ENCODE results near the gene EPHB6. TPM values are rescaled to one million over a fixed set of nuclear protein-coding genes. Genes with fewer than 3 reads are reported as not detected.
A peak's percentile ranks its signal among the peaks of the same experiment; 100 is the strongest.

Gene EPHB6
- 0.10 and 0.14 TPM in 2 replicates for total RNA-seq (2014; rRNA removed; shearing (Covaris generic))

GRCh38 chr7:142854372-142855113, at the start of gene EPHB6:
Gene EPHB6, plus strand, starts transcription at chr7:142855076. Its CDS starts 8,152 bp downstream, at chr7:142863228.
- no peaks in the 10 kb centered on the region for H3K9me3 ChIP-seq (replicated peaks)

GRCh38 chr7:142805350-142806021, 49.4 kb upstream of the EPHB6 start:
- DNase-seq, result no peak
- no peaks in the 10 kb centered on the region for H3K9me3 ChIP-seq (replicated peaks)
- H3K4me3 ChIP-seq, result no peak overlapping the region
- H3K36me3 ChIP-seq, result no peaks in the 10 kb centered on the region
- H3K27me3 ChIP-seq, result 0 out of 2 replicates have a peak, but pooled peaks cover 4% of the 10 kb centered on the region
- no peaks in the 10 kb centered on the region for H3K4me1 ChIP-seq
- H3K27ac ChIP-seq, result no peak overlapping the region

More at GRCh38 chr7:142854372-142855113, at the start of gene EPHB6:
- H3K4me1 ChIP-seq, result no peaks in the 10 kb centered on the region
- H3K27ac ChIP-seq, result no peak within 1 kb of the TSS
- H3K4me3 ChIP-seq, result peak within 1 kb of the TSS; percentile 62
- no peaks in the 10 kb centered on the region for H3K36me3 ChIP-seq
- DNase-seq, result peak; percentile 48 to 59
- H3K27me3 ChIP-seq, result peaks cover 21% of the 10 kb centered on the region

GRCh38 chr7:142806022-142806356, 48.9 kb upstream of the EPHB6 start:
- Histone ChIP-seq H3K27me3 (0 out of 2 replicates have a peak, but pooled peaks cover 4% of the 10 kb centered on the region), H3K4me1 (no peaks in the 10 kb centered on the region), H3K27ac (no peak overlapping the region), H3K9me3 (replicated peaks) (no peaks in the 10 kb centered on the region), H3K4me3 (no peak overlapping the region), H3K36me3 (no peaks in the 10 kb centered on the region)
- DNase-seq, result no peak

- no peaks in the 10 kb centered on the region for H3K9me3 ChIP-seq (replicated peaks)
- H3K27ac ChIP-seq, result no peak overlapping the region
- H3K27me3 ChIP-seq, result 0 out of 2 replicates have a peak, but pooled peaks cover 4% of the 10 kb centered on the region
- no peak for DNase-seq
- H3K4me3 ChIP-seq, result no peak overlapping the region
- H3K36me3 ChIP-seq, result no peaks in the 10 kb centered on the region
- no peaks in the 10 kb centered on the region for H3K4me1 ChIP-seq
These were observed 47.9 kb upstream of the EPHB6 start for GRCh38 chr7:142806957-142807356.

GRCh38 chr7:142807855-142808460, 46.9 kb upstream of the EPHB6 start:
- Histone ChIP-seq H3K4me3 (no peak overlapping the region), H3K4me1 (no peaks in the 10 kb centered on the region), H3K27ac (no peak overlapping the region), H3K36me3 (no peaks in the 10 kb centered on the region), H3K27me3 (0 out of 2 replicates have a peak, but pooled peaks cover 4% of the 10 kb centered on the region), H3K9me3 (replicated peaks) (no peaks in the 10 kb centered on the region)
- DNase-seq, result no peak

- H3K27me3 ChIP-seq, result peaks cover 4% of the 10 kb centered on the region; the same call in 1 of the 2 replicates
- H3K4me3 ChIP-seq, result no peak overlapping the region
- no peaks in the 10 kb centered on the region for H3K4me1 ChIP-seq
- H3K36me3 ChIP-seq, result no peaks in the 10 kb centered on the region
- no peak for DNase-seq
- H3K9me3 ChIP-seq (replicated peaks), result no peaks in the 10 kb centered on the region
- no peak overlapping the region for H3K27ac ChIP-seq
These were observed 46.4 kb upstream of the EPHB6 start for GRCh38 chr7:142808461-142808801.

GRCh38 chr7:142808802-142809583, 45.9 kb upstream of the EPHB6 start:
- Histone ChIP-seq H3K4me3 (no peak overlapping the region), H3K9me3 (replicated peaks) (no peaks in the 10 kb centered on the region), H3K4me1 (no peaks in the 10 kb centered on the region), H3K27ac (no peak overlapping the region), H3K27me3 (peaks cover under 1% of the 10 kb centered on the region; the same call in 1 of the 2 replicates), H3K36me3 (no peaks in the 10 kb centered on the region)
- DNase-seq, result no peak

GRCh38 chr7:142809671-142810070, 45.2 kb upstream of the EPHB6 start:
- Histone ChIP-seq H3K4me1 (no peaks in the 10 kb centered on the region), H3K27ac (no peak overlapping the region), H3K4me3 (no peak overlapping the region), H3K27me3 (peaks cover 4% of the 10 kb centered on the region; the same call in 1 of the 2 replicates), H3K36me3 (no peaks in the 10 kb centered on the region), H3K9me3 (replicated peaks) (no peaks in the 10 kb centered on the region)
- DNase-seq, result no peak

- H3K4me1 ChIP-seq, result no peaks in the 10 kb centered on the region
- no peak overlapping the region for H3K27ac ChIP-seq
- H3K4me3 ChIP-seq, result no peak overlapping the region
These were observed 43.6 kb upstream of the EPHB6 start for GRCh38 chr7:142811154-142811737.

GRCh38 chr7:142812437-142813215, 42.2 kb upstream of the EPHB6 start:
- no peak overlapping the region for H3K4me3 ChIP-seq
- H3K27me3 ChIP-seq, result peaks cover 18% of the 10 kb centered on the region; the same call in 1 of the 2 replicates
- no peak for DNase-seq
- H3K36me3 ChIP-seq, result no peaks in the 10 kb centered on the region
- H3K27ac ChIP-seq, result no peak overlapping the region
- no peaks in the 10 kb centered on the region for H3K4me1 ChIP-seq
- no peaks in the 10 kb centered on the region for H3K9me3 ChIP-seq (replicated peaks)

More at GRCh38 chr7:142811154-142811737, 43.6 kb upstream of the EPHB6 start:
- no peaks in the 10 kb centered on the region for H3K36me3 ChIP-seq
- peaks cover 15% of the 10 kb centered on the region; the same call in 1 of the 2 replicates for H3K27me3 ChIP-seq
- DNase-seq, result peak; percentile 14 to 65
- no peaks in the 10 kb centered on the region for H3K9me3 ChIP-seq (replicated peaks)

- Histone ChIP-seq H3K27me3 (peaks cover 18% of the 10 kb centered on the region; the same call in 1 of the 2 replicates), H3K27ac (no peak overlapping the region), H3K4me3 (no peak overlapping the region), H3K36me3 (no peaks in the 10 kb centered on the region), H3K9me3 (replicated peaks) (no peaks in the 10 kb centered on the region), H3K4me1 (no peaks in the 10 kb centered on the region)
- DNase-seq, result no peak
These were observed 41.6 kb upstream of the EPHB6 start for GRCh38 chr7:142813226-142813625.

- Histone ChIP-seq H3K4me1 (no peaks in the 10 kb centered on the region), H3K27me3 (peaks cover 18% of the 10 kb centered on the region; the same call in 1 of the 2 replicates), H3K27ac (no peak overlapping the region), H3K4me3 (no peak overlapping the region), H3K36me3 (no peaks in the 10 kb centered on the region), H3K9me3 (replicated peaks) (no peaks in the 10 kb centered on the region)
- no peak for DNase-seq
These were observed 41.2 kb upstream of the EPHB6 start for GRCh38 chr7:142813699-142814098.

- H3K27me3 ChIP-seq, result peaks cover 20% of the 10 kb centered on the region
- no peaks in the 10 kb centered on the region for H3K36me3 ChIP-seq
- no peak overlapping the region for H3K27ac ChIP-seq
- DNase-seq, result no peak
- H3K9me3 ChIP-seq (replicated peaks), result no peaks in the 10 kb centered on the region
- no peak overlapping the region for H3K4me3 ChIP-seq
- H3K4me1 ChIP-seq, result no peaks in the 10 kb centered on the region
These were observed 40.4 kb upstream of the EPHB6 start for GRCh38 chr7:142814451-142814850.
